ENCODE results near the gene SSTR4.

GRCh38 chr20:23074052-23074451, 38.9 kb downstream of the SSTR4 start:
- no peak for TF ChIP-seq POLR2A (IDR thresholded peaks at IDR 0.05)
- no peak for TF ChIP-seq CTCF (IDR thresholded peaks at IDR 0.05)

Data from esophagus squamous epithelium (tissue), 4 donors.